ENCODE results near the gene TMEM131L.

DNA sequence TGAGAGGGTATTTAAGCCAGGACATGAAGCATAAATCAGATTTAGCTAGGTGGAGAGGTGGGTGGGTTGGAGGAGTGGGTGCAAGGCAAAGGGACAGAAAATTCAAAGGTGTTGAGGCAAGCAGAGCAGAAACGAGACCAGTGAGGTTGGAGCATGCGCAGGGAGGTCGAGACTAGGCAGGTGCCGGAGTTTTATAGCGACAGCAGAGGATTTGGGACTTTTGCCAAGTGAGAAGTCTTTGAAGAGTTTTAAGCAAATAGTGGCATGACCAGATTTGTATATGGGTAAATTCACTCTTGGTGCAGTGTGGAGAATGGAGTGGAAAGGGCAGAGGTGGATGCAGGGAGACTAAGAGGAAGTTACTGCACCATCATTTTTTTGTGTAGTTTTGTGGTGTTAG is 110.9 kb downstream of the TMEM131L start:
- TF ChIP-seq, protein P1, sequence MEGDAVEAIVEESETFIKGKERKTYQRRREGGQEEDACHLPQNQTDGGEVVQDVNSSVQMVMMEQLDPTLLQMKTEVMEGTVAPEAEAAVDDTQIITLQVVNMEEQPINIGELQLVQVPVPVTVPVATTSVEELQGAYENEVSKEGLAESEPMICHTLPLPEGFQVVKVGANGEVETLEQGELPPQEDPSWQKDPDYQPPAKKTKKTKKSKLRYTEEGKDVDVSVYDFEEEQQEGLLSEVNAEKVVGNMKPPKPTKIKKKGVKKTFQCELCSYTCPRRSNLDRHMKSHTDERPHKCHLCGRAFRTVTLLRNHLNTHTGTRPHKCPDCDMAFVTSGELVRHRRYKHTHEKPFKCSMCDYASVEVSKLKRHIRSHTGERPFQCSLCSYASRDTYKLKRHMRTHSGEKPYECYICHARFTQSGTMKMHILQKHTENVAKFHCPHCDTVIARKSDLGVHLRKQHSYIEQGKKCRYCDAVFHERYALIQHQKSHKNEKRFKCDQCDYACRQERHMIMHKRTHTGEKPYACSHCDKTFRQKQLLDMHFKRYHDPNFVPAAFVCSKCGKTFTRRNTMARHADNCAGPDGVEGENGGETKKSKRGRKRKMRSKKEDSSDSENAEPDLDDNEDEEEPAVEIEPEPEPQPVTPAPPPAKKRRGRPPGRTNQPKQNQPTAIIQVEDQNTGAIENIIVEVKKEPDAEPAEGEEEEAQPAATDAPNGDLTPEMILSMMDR (IDR thresholded peaks at IDR 0.05): no peak
- no peak for TF ChIP-seq POLR2A (IDR thresholded peaks at IDR 0.05)

Measured in testis (tissue), 2 donors.